Central memory CD8-positive, alpha-beta T cell (primary cell): ENCODE data around the gene CCNYL1.

Experiments used
- ATAC-seq: fragments of 150-1000 bp; cut with Tn5 transposase; replicated peaks from 2 replicates; pipeline ENCODE4 v1.10.0; 2022; ENCODE audit warnings: mild to moderate bottlenecking, moderate FRiP score, moderate number of reproducible peaks; ENCODE audit not compliant: poor library complexity, severe bottlenecking; ENCODE audit errors: extremely low read depth
- DNase-seq, 2 donors: peaks; one replicate each; pipeline ENCODE4 v3.0.0; 2021; ENCODE audit warnings: low spot score in 2 of 2
- H3K27ac Mint-ChIP-seq: one replicate; pipeline ENCODE4 v1.8.0; 2022; ENCODE audit warnings: low read depth, mild to moderate bottlenecking, moderate library complexity, mixed read lengths
- H3K27me3 Mint-ChIP-seq: one replicate; pipeline ENCODE4 v1.8.0; 2022; ENCODE audit warnings: mixed read lengths
- H3K36me3 Mint-ChIP-seq: one replicate; pipeline ENCODE4 v1.8.0; 2022; ENCODE audit warnings: mild to moderate bottlenecking, moderate library complexity, mixed read lengths; ENCODE audit not compliant: insufficient read depth
- H3K4me1 Mint-ChIP-seq: one replicate; pipeline ENCODE4 v1.8.0; 2022; ENCODE audit warnings: mixed read lengths
- H3K4me3 Mint-ChIP-seq: one replicate; pipeline ENCODE4 v1.8.0; 2022; ENCODE audit warnings: mild to moderate bottlenecking, moderate library complexity, mixed read lengths
- H3K9me3 Mint-ChIP-seq: one replicate; pipeline ENCODE4 v1.8.0; 2022; ENCODE audit warnings: mixed read lengths

CCNYL1 gene

DNA sequence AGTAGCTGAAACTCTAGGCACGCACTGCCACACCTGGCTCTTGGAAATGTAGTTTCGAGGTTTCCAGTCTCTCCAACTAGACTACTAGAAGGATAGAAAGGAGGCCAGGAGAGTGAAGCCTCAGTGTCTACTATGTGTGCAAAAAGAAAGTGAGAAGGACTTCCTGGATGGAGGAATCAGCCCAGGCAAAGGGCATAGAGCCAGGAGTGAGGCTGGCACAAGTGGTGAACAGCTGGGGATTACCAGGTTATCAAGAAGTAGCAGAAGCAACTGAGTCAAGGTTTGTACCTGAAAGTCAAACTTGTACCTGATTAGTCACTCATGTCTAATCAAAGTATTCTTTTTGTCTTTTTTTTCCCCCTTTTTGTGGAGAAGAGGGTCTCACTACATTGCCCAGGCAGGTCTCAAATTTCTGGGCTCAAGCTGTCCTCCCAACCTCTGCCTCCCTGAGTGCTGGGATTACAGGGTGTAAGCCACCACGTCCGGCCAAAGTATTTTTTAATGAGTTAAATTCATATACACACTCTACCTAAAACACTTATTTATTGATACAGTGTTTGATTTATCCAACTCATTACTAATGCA lies 67.0 kb downstream of the CCNYL1 start:
- Mint-ChIP-seq H3K9me3 (no peaks in the 10 kb centered on the region), H3K4me3 (no peak overlapping the region), H3K4me1 (no peaks in the 10 kb centered on the region), H3K27ac (no peak overlapping the region), H3K27me3 (peaks cover 20% of the 10 kb centered on the region), H3K36me3 (no peaks in the 10 kb centered on the region)
- ATAC-seq (no peak), DNase-seq (no peak)

DNA sequence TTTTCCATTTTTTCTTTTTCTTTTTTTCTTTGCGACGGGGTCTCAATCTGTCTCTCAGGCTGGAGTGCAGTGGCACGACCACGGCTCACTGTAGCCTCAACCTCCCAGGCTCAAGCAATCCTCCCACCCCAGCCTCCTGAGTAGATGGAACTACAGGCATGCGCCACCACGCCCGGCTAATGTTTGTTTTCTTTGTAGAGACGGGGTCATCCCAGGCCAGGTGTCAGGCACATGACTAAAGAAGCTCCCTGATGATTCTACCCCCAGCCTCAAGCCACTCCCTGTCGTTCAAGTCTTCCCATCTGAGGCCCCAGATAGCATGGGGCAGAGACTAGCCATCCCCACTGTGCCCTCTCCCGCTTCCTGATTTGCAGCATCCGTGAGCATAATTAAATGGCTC lies 68.1 kb downstream of the CCNYL1 start:
- H3K27me3 Mint-ChIP-seq, result peaks cover 22% of the 10 kb centered on the region
- no peak overlapping the region for H3K4me3 Mint-ChIP-seq
- H3K27ac Mint-ChIP-seq, result no peak overlapping the region
- DNase-seq (no peak), ATAC-seq (no peak)
- no peaks in the 10 kb centered on the region for H3K4me1 Mint-ChIP-seq
- no peaks in the 10 kb centered on the region for H3K36me3 Mint-ChIP-seq
- H3K9me3 Mint-ChIP-seq, result no peaks in the 10 kb centered on the region

DNA sequence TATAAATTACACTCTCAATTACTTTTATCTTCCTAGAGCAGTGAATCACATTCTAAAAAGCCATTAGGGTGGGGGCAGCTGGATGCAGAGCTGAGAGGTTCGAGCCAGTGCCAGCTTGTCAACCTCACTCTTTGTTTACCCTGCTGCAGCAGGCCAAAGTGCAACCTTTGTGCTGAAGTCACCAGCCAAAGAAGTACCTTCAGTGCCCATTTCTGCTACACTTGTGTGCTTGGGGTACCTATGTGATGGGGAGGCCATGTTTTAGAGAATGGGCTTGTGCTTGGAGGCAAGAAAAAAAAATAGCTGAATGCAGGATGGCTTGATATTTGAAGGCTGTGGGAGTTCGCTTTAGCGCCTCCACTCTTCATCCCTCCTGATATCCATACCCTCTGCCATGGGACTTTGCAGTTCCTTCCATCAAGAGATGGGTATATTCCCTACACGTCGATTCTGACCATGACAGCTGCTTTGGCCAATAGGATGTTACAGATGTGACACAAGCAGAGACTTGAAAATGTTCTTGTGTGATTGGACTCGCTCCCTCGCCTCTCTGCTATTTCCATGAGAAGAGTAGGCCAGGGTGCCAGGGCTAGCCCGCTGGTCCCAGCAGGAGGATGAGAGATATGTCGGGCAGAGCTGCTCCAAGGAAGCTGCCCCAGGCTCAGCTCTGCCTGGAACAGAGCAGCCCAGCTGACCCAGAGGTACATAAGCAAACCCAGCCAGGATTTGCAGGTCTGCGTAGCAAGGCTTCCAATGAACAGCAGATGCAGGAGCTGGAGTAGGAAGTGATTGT lies 71.0 kb downstream of the CCNYL1 start:
- Mint-ChIP-seq H3K9me3 (no peaks in the 10 kb centered on the region), H3K27me3 (peaks cover 27% of the 10 kb centered on the region), H3K4me1 (no peaks in the 10 kb centered on the region), H3K36me3 (no peaks in the 10 kb centered on the region), H3K27ac (no peak overlapping the region), H3K4me3 (no peak overlapping the region)
- DNase-seq, result no peak
- ATAC-seq, result no peak

DNA sequence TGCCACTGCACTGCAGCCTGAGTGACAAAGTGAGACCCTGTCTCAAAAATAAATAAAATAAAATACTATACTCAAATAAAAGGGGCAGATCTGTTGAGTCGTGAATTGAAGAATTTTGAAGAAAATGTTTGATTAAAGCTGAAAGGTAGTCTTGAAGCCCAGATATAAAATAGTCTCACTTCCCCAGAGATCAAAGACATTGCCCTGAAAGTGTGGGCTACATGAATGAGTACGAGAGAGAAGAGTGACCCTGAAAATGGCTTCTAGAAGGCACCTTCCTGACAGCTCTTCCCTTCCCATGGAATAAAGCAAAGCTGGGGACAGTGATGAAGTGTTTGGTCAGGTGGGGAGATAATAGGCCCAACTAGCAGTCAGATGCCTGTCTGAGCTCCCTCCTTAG lies 72.1 kb downstream of the CCNYL1 start:
- no peak for DNase-seq
- H3K36me3 Mint-ChIP-seq, result no peaks in the 10 kb centered on the region
- no peaks in the 10 kb centered on the region for H3K4me1 Mint-ChIP-seq
- no peak for ATAC-seq
- no peaks in the 10 kb centered on the region for H3K9me3 Mint-ChIP-seq
- H3K27me3 Mint-ChIP-seq, result peaks cover 33% of the 10 kb centered on the region
- H3K27ac Mint-ChIP-seq, result no peak overlapping the region
- H3K4me3 Mint-ChIP-seq, result no peak overlapping the region

DNA sequence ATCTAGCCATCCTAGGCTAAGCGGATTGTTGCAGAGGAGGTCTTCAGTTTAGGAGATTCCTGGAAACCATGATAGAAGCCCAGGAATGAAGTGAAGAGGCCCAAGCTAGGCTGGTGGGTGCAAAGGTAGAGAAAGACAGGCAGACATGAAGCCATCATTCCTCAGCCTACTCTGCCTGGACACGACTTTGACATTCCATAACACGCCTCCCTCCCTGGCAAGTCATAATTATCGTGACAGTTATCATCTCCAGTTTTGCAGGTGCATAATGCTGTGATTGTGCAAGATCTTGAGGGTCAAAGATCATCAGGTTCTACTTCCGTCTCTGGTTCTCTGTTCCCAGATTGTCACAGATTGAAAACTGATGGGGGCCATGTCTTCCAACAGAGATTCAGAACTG lies 73.5 kb downstream of the CCNYL1 start:
- no peaks in the 10 kb centered on the region for H3K36me3 Mint-ChIP-seq
- H3K4me1 Mint-ChIP-seq, result no peaks in the 10 kb centered on the region
- H3K27ac Mint-ChIP-seq, result no peak overlapping the region
- no peak for ATAC-seq
- DNase-seq, result no peak
- no peaks in the 10 kb centered on the region for H3K9me3 Mint-ChIP-seq
- peaks cover 33% of the 10 kb centered on the region for H3K27me3 Mint-ChIP-seq
- no peak overlapping the region for H3K4me3 Mint-ChIP-seq

DNA sequence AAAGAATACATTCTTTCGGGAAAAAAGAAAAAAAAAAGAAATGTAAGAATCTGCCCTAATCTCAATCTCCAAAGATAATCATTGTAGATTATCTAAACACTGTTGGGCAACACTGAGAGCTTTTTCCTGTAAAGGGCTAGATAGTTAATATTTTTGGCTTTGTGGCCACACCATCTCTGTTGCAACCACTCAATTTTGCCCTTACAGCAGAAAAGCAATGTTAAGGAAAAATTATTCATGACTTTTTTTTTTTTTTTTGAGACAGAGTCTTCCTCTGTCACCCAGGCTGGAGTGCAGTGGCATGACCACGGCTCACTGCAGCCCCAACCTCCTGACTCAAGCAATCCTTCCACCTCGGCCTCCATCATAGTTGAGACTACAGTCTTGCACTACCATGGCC lies 75.6 kb downstream of the CCNYL1 start:
- Mint-ChIP-seq H3K9me3 (no peaks in the 10 kb centered on the region), H3K27ac (no peak overlapping the region), H3K4me3 (no peak overlapping the region), H3K36me3 (no peaks in the 10 kb centered on the region), H3K27me3 (peaks cover 27% of the 10 kb centered on the region), H3K4me1 (no peaks in the 10 kb centered on the region)
- no peak for DNase-seq
- ATAC-seq, result no peak

DNA sequence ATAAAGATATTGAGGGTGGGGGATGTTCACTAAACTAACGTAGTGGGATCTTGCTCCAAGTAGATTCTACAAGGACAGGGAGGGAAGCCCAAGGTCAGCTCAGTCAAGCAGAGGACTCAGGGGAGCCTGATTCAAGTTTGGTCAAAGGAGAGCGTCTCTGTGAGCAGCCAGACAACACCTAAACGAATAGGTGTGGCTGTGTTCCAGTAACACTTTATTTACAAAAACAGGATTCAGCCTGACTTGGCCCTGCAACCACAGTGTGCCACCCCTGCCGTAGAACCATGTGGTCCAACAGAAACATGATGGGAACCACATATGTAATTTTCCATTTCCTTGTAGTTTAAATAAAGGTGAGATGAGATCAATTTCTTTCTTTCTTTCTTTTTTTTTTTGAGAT lies 76.4 kb downstream of the CCNYL1 start:
- H3K4me1 Mint-ChIP-seq, result no peaks in the 10 kb centered on the region
- no peaks in the 10 kb centered on the region for H3K9me3 Mint-ChIP-seq
- H3K27ac Mint-ChIP-seq, result no peak overlapping the region
- no peak overlapping the region for H3K4me3 Mint-ChIP-seq
- H3K27me3 Mint-ChIP-seq, result peaks cover 19% of the 10 kb centered on the region
- ATAC-seq, result no peak
- no peak for DNase-seq
- no peaks in the 10 kb centered on the region for H3K36me3 Mint-ChIP-seq

DNA sequence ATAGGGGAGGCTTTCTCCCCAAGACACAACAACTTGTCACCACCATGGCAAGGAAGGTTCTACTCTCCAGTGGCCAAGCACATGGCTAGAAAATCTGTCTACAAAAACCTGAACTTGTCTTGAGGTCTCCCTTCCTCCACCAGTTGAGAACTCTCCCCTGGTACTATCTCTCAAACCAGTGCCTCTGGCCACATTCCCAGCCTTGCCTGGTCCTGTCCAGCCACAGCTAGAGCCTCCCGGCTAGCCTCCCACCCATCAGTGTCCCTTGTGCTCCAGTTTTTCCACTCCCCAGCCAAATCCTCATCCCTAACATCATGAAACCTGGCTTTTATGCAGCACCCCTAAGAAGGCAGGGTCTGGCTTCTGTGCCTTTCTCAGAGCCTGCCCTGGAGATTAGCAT lies 79.5 kb downstream of the CCNYL1 start:
- no peak for DNase-seq
- no peaks in the 10 kb centered on the region for H3K9me3 Mint-ChIP-seq
- H3K27ac Mint-ChIP-seq, result no peak overlapping the region
- peaks cover 35% of the 10 kb centered on the region for H3K27me3 Mint-ChIP-seq
- no peak overlapping the region for H3K4me3 Mint-ChIP-seq
- H3K4me1 Mint-ChIP-seq, result no peaks in the 10 kb centered on the region
- H3K36me3 Mint-ChIP-seq, result no peaks in the 10 kb centered on the region
- no peak for ATAC-seq

DNA sequence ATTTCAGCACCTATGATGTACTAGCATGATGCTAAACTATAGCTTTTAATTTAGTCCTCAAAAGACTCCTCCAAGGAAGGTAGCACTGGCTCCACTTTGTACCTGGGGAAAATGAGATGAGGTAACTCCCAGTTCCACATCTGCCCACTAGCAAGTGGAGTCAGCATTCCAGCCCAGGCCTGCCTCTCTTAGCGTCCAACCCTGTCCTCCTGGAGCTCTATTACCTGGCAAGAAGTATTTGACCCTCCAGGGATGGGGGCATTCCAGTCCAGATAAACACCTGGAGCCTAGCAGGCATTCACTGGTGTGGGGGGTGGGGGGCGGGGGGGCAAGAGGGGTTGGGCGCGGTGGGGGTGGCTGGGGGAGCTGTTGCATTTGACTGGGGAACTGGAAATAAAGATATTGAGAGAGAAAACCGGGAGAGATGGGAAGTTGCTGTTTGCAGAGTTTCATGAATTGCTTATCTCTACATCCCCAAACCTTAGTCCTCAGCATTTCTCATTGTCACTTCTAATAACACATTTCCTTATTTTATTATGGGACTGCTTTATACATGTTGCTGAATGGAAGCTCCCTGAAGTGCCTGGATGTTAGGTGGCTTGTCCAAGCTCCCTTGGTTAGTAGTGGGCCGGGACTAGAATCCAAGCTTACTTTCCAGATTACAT lies 80.3 kb downstream of the CCNYL1 start:
- Mint-ChIP-seq H3K4me3 (no peak overlapping the region), H3K27me3 (peaks cover 35% of the 10 kb centered on the region), H3K36me3 (no peaks in the 10 kb centered on the region), H3K4me1 (no peaks in the 10 kb centered on the region), H3K9me3 (no peaks in the 10 kb centered on the region), H3K27ac (no peak overlapping the region)
- no peak for DNase-seq
- ATAC-seq, result no peak

DNA sequence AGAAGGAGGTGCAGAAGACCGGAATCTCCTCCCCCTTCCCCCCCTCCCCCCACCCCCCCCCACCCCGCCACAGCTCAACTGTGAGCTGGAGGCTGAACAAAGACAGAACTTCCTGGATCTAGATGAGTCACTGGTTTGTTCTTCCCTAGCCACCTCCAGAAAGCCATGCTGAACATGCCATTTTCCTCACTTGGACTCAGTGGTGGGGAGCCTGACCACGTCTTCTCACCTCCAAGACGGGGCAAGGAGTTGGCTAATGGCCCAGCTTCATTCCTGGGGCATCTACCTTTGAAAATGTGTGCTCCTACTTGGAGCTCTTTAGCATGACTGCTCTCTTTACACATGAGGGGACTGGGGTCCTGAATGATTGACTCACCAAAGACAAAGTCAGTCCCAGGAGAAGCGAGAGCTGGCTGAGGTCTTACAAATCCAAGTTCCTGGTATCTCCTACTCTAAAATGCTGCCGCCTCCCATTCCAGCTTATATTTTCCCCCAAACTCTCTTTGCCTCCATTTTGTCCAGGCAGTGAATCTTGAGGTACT lies 80.9 kb downstream of the CCNYL1 start:
- Mint-ChIP-seq H3K36me3 (no peaks in the 10 kb centered on the region), H3K27me3 (peaks cover 31% of the 10 kb centered on the region), H3K4me3 (no peak overlapping the region), H3K4me1 (no peaks in the 10 kb centered on the region), H3K9me3 (no peaks in the 10 kb centered on the region), H3K27ac (no peak overlapping the region)
- no peak for ATAC-seq
- no peak for DNase-seq

DNA sequence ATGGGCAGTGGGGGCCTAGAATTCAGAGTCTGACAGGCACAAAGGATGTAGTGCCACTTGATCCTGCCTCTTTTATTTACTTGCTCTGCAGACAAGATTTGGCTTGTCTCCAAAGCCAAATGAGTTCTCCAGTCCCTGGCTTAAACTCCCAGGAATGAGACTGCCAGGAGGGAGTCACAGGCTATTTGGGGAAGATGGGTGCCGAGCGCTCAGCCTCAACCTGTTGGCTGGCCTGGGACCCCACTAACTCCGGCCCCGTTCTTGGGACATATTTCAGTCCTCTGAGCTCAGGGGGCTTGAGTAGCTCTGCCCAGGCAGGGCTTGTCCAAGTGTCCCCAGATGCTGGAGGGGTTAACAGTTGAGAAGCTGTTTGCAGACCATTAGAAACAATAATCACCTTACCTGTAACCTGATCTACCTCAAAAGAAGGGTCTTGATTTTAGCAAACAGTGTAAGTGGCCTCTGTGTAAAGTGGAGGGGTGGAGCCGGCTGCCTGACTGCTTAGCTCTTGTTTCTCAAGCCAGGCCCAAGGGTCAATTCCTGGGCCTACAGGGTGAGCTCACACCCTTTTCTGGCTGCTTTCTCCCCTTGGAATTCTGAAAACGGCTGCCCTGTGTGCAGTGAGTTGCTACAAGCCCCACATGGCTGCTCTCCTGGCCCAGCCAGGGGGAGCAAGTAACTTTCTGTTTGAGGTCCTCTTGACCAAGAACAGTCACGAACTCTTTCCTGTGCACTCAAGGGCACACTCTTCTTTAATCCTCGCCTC lies 85.3 kb downstream of the CCNYL1 start:
- Mint-ChIP-seq H3K36me3 (no peaks in the 10 kb centered on the region), H3K4me1 (no peaks in the 10 kb centered on the region), H3K27ac (no peak overlapping the region), H3K27me3 (peaks cover 24% of the 10 kb centered on the region), H3K9me3 (no peaks in the 10 kb centered on the region), H3K4me3 (no peak overlapping the region)
- DNase-seq, result no peak
- no peak for ATAC-seq

DNA sequence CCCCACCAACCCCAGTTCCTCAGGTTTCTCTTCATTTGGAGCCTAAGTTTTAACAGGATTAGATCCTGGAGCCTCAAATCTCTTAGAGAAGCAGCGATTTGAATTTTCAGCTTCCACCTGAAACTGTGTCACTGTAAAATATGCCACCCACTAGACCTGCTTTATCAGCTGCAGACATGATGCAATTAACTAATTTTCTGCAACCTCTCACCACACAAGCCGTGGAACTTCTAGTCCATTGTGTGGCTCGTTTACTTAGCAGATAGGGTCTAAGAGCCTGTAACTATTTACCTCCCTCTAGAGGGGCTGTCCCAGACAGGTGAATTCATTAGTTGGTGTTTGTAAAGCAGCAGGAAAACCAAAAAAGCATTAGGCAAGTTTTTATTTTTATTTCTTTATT lies 89.8 kb downstream of the CCNYL1 start:
- Mint-ChIP-seq H3K36me3 (peaks cover 2% of the 10 kb centered on the region), H3K9me3 (no peaks in the 10 kb centered on the region), H3K4me1 (no peaks in the 10 kb centered on the region), H3K27ac (no peak overlapping the region), H3K27me3 (no peaks in the 10 kb centered on the region), H3K4me3 (no peak overlapping the region)
- DNase-seq (no peak), ATAC-seq (no peak)
